Sciatic nerve (tissue), 2 donors: ENCODE data around the gene EDN2. TPM values are rescaled to one million over a fixed set of nuclear protein-coding genes. Genes with fewer than 3 reads are reported as not detected.

ENCODE experiments used
- ATAC-seq: fragments of 200-7000 bp; cut with Tn5 transposase; one replicate; pipeline ENCODE4 v1.9.1; 2020; ENCODE audit warnings: mild to moderate bottlenecking, moderate library complexity
- DNase-seq: peaks from one replicate; pipeline ENCODE4 v3.0.0-alpha.2; 2020; ENCODE audit warnings: low spot score
- intact Hi-C: fragments of 100-400 bp; cut with DNase I; formaldehyde crosslinking; loops from one replicate; pipeline ENCODE4 v1.14.2; 2022
- total RNA-seq: library from RNA; stranded (reverse); fragmentation: NEBNext Ultra II Directional; extraction: Animal tissue kit (Norgen Biotek cat#: 25700); gene quantifications from one replicate; pipeline ENCODE4 v1.2.1, GENCODE V29; 2021
- donor health status: DM: no; HTN: no; CAD: no.
- donor health status: DM: no; HTN: no; CAD: no.

The EDN2 gene
- total RNA-seq, 1 donor from 2014 or later: not detected

DNA sequence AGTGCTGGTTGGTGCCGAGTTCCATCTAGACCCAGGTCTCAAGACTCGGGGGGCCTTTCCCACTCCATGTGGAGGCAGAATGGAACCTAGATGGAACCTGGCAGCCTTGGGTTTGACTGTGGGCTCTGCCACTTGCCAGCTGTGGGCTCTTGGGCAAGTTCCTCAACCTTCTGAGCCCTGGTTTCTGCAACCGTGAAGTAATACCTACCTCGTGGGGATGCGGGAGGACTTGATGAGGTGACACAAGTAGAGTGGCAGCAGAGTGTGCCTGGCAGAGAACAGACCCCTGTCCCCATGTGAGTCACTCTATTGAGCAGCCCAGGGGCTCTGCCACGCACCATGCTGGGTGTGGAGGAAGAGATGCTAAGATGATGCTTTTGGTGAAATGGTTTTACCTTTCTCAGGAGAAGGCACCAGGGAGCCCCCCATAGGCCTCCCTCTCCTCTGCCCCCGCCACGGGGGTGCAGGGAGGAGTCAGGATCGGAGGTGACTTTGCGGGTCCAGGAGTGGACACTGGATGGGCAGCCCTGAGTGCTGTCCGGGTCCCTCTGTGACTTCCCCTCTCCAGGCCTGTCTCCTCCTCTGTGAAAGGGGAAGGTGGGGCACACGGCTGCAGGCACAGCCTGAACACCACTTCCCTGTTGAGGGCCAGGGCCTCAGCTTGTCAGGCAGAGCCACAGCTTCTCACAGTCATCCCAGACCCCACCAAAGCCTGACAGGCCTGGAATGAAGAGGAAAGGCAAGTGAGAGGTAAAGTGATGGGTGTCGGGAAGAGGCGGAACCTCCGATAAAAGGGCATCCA, 36.7 kb upstream of the EDN2 start:
- DNase-seq (no peak), ATAC-seq (no peak)
- intact Hi-C loops: no loop called here

DNA sequence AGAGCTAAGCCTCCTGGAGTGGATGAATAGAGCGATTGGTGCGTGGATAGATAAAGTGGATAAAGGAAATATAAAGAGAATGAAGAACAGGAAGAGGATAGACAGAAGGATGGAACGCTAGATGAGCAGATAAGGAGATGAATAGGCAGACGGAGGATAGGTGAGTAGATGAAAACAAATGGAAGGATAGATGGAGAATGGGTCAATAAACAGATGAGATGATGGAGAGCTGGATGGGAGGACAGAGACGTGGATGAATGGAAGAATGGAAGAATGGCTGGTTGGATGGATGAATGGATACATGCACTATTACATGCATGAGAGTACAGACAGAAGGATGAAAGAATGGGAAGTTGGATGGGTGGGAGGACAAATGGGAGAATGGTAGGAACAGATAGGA, 35.2 kb upstream of the EDN2 start:
- ATAC-seq (no peak), DNase-seq (no peak)
- intact Hi-C loops: no loop called here

DNA sequence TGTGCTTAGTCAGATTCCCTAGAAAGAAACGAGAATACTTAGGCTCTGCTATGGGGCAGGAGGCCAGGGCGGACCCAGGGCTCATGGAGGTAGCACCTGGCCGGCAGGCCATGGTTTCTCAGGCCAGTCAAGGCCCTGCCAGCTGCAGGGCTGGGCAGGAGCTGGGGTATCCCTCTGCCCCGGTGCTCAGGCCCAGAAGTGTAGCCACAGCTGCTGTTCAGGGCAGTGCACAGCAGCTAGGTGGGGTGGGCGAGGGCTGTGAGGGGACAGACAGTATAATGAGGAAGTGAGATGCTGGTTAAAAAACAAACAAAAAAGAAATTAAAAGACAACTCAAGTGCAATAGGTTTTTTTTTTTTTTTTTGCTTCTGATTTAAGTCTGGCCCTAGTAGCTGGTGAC, 34.0 kb upstream of the EDN2 start:
- DNase-seq (no peak), ATAC-seq (no peak)
- intact Hi-C loops: no loop called here

DNA sequence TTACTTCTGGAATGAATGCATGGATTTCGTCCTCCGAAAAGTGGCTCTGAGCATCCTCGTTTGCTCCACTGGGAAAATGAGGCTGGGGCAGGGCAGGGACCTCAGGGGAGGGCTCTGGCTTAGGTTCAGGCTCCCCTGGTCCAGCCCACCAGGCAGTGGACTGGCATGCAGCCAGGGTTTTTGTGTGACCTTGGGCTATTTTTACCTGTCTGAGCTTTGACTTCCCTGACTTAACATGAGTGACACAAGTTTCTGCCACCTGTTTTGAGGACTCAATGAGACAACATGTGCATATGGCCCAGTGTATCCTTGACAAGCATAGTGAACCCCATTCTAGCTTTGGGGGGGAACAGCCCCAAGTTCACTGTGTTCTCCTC, 32.6 kb upstream of the EDN2 start:
- no peak for DNase-seq
- ATAC-seq: no peak
- intact Hi-C loops: no loop called here

DNA sequence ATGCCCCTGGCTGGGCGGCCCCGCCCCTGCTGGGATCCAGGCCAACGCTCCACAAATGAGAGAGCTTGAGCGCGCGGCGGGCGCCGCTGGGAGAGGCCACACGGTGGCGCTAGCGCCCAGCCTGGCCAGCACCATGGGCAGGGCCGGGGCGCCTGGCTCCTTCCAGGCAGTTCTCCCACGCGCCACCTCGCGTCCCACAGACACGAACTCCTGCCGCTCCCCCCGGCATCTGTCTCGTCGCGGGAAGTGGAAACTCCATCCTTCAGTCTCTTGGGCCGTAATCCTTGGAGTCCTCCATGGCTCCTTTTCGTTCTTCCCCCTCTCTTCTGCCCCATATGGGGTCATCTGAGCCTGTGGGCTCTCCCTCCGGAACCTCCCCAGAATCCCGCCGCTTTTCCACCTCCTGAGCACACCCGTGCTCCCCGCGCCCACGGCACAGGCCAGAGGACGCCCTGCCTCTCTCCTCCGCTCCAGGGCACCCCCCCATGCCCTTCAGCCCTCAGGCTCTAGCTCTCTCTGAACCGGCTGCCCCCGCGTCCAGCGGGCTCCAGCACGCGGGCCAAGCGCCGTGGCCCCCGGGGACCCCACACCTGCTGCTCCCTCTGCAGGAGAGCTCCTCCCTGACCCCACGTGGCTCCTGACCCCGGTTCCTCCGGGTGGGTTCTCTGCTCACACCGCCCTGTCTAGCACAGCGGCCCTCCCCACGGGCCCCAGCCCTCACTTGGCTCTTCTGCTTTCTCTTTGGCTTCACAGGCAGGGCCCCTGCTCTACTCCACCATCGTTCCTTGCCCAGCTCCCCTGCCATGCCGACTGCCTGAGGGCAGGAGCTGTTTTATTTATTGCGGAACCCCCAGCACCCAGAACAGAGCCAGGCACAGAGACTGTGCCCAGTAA, 31.9 kb upstream of the EDN2 start:
- ATAC-seq (peak; percentile 95), DNase-seq (peak; percentile 95)
- intact Hi-C loops: no loop called here

DNA sequence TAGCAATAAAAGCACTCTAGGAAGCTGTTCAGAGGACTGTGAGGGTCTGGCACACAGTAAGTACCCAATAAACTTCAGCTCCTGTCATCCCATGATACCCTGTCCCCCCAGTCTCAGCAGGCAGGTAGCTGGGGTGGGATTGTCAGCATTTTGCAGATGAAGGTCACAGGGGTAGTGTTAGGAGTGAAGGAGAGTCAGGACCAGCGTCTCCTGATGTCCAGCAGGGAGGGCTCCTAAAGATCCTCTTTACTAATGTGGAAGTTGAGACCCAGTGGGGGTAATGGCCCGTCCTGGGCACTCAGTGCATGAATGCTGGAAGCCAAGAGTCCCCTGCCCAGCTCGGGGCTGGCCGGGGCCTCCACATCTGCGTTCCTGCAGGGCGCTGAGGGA, 31.3 kb upstream of the EDN2 start:
- no peak for ATAC-seq
- intact Hi-C loops: no loop called here
- DNase-seq: no peak

DNA sequence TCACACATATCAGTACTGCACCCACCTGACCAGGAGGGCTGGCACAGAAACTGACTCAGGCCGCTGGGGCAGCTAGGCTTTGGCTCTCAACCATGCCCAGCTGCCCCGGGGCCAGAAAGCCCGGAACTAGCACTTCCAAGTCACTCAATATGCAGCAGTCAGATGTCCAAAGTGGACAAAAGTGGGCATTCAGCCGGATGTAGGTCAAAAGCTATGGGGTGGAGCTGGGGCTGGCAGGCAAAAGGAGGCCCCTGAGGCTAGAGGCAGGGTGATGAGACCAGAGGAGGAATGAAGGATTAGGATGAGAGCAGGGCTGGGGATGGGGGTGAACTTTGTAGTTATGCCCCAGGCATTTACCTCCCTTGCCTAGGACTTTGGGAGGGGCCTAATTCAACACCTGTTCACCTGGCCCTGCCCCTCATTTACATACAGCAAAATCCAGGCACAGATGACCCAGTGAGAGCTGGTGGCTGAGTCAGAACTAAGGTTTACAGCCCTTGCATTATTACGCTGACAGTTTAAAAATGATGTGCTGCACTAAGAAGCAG, 30.7 kb upstream of the EDN2 start:
- intact Hi-C loops: no loop called here
- ATAC-seq: peak; percentile 20

DNA sequence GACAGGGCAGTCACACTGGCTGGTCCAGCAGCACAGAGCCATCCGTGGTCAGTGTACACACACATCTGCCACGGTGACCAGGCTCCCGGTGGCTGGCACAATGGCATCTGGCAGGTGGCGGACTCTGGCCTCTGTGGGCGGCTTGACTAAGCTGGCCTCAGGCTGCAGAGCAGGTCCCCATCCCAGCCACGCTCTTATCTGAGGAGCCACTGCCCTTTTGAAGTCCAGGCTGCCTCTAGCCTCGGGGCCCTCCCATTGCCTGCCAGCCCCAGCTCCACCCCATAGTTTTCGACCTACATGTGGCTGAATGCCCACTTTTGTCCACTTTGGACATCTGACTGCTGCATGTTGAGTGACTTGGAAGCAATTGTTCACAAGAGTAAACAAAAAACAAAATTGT, 29.9 kb upstream of the EDN2 start:
- intact Hi-C loops: loop anchor here (5.0 kb wide), 1 partner anchor 87 kb away; no protein-coding TSS in a partner anchor
- DNase-seq (no peak), ATAC-seq (no peak)

More for the DNA sequence above, 30.7 kb upstream of the EDN2 start:
- DNase-seq: no peak

DNA sequence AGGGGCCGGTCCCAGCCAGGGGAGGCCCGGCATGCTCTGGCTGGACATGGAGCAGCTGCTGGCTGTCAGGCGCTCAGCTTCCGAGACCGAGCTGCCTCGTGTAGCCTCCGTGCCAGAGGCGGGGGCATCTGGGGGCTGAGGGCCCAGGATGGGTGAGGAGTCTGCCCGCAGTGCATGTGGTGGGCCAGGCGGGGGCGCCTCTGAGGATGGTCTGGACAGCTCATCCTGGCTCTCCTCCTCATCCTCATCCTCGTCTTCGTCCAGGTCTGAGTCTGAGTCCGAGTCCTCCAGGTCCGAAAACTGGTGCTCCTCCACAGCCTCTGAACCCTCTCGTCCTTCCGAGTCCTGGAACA, 28.9 kb upstream of the EDN2 start:
- DNase-seq (no peak), ATAC-seq (no peak)
- intact Hi-C loops: loop anchor here (5.0 kb wide), 1 partner anchor 86 kb away; no protein-coding TSS in a partner anchor

DNA sequence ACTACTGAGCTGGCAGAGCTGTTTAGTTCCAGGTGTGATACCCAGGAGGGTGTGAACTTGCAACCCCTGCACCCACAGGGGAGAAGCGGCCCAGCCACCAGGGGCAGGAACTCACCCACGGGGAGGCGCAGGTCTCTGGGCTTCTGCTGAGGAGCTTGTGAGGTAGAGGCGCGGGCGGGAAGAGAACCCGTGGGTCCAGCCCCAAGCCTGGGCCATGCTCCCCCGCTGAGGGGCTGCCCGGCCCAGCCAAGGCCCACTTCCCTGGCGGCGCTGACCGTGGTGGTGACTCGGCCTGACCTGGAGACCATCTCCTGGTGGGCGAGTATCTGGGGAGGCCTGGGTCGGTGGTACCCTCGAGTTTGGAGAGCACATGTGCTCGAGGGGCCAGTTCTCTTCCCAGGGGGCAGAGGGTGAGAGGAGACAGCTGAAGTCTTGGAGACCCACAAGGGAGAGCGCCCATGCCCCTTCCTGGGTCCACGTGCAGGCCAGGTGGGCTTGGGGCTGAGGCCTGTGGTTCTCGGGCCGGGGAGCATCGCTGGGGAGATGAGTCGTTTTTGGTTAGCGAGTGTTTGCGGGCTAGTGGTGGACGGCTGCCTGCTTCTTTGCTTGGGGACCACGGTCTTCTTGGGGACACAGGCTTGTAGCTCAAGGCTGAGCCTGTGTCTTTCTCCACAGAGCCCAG, 28.4 kb upstream of the EDN2 start:
- DNase-seq: no peak
- ATAC-seq: no peak
- intact Hi-C loops: loop anchor here (5.0 kb wide), 1 partner anchor 86 kb away; no protein-coding TSS in a partner anchor

DNA sequence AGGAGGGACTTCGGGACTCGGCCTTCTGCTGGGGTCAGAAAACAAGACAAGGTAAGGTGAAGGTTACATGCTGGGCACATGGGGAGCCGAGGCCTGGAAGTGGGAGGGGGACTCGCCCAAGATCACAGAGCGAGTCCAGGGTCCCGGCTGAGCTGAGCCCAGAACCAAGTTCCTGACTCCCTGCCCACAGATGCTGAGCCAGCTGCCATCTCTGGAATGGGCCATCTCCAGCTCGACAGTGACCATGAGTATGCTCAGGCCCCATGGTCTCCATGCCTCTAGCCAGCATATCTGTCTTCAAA, 26.7 kb upstream of the EDN2 start:
- intact Hi-C loops: loop anchor here (5.0 kb wide), 1 partner anchor 84 kb away; no protein-coding TSS in a partner anchor
- DNase-seq: no peak
- ATAC-seq: no peak

DNA sequence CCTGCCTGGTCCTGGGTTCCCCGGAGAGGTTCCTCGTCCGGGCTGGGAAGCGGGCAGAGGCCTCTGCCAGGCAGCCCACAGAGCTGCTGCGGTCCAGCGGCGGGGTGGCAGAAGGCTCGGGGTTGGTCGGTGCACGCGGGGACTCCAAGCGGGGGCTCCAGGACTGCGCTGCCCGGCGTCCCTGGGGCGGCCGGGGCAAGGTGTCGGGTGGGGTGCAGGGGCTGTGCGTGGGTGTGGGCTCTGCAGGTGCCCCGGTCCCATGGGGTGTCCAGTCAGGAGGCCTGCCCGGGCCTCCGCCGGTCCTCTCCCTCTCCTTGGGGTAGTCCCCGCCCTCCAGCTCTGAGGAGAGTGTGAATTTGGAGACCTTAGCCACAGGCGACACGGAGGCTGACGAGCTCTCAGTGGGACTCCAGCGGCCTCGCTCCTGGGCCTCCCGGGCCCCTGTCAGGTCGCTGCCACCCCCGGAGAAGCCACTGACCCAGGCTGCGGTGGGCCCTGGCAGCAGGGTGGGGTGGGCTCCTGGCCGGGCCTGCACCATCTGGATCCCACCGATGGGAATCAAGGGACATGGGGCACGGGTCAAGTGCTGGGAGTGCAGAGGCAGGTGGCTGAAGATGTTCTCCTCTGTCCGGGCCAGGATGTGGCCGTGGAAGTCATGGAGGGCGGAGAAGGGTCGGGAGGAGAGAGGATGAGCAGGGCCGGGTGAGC, 26.2 kb upstream of the EDN2 start:
- intact Hi-C loops: loop anchor here (5.0 kb wide), 1 partner anchor 83 kb away; no protein-coding TSS in a partner anchor

DNA sequence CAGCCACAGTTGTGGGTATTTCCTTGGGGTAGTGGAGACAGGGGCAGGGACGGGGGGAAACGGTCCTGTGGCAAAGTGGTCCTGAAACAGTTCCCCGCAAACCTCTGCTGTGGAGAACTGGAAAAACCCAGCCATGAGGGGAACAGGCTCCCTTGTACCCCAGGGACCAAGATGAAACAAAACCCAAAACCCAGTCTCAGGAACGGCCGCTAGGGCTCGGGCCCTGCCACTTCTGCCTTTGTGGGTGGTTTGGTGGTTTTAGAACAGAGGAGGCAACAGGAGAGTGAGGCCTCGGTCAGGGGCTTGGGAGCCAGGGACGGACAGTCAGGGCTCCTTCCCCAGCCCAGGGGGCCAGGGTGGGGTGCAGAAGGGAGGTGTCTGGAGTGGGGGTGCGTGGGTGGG, 24.8 kb upstream of the EDN2 start:
- no peak for DNase-seq
- intact Hi-C loops: no loop called here
- no peak for ATAC-seq

More for the DNA sequence above, 26.2 kb upstream of the EDN2 start:
- no peak for DNase-seq
- no peak for ATAC-seq

DNA sequence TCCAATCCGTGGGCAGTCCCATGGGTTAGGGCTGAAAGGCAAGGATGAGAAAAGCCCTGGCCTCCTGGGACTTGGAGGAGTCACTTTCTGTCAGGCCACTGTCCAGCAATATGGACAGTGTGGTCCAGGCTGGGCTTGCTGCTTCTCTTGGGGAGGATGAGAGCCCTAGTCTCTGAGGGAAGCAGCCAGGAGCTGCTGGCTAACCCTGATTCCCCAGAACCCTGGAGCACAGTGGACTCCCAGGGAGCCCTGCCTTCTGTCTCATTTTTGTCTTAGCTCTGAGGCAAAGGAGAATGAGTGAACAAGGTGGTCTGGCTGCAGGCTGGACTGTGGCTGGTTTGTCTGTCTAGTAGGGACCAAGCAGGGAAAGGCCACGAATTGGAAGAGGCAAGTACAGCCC, 23.8 kb upstream of the EDN2 start:
- DNase-seq (no peak), ATAC-seq (no peak)
- intact Hi-C loops: no loop called here

DNA sequence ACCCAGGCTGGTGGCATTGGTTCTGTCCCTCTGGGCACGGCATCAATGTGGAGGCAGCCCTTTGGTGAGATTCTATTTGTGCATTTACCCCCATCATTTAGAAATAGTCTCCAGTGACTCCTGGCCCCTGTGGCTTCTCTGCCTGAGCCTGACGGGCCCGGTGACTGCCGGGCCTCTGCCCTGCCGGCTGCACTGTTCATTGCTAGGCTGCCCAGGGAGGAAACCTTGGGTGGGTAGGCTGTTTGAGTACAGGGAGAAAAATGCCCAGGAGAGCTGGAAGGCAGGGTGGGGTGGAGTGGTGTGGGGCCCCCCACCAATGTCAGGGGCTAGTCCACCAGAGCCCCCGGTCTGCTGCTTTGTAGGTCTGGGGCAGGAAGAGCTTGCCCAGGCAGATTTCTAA, 23.4 kb upstream of the EDN2 start:
- ATAC-seq (no peak), DNase-seq (no peak)
- intact Hi-C loops: no loop called here

DNA sequence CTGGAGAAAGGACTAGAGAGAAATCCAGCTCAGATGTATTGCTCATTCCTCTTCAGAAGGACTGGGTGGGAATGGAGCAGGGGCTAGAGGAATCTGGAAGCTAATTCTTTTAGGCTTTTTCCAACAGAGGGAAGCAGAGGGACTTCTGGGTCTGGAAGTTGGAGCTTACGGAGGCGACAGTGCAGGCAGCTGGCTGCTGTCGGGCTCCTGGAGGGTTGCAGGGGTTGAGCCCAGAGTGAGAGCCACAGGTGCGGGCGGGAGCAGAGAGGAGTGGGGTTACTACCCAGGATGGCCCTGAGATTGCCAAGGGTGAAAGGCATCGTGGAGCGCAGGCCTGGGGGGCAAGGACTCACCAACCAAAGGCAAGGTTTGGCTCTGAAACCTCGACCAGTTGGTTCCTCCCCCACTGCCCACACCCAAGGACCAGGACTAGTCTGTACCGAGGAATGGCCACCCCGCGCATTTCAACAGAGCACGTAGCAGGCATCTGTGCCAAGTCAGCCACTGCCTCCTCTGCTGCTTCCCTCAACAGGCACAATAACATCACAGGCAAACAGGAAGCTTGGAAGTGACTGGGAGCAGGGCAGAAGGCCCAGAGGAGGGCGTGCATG, 22.7 kb upstream of the EDN2 start:
- DNase-seq (no peak), ATAC-seq (peak; percentile 16)
- intact Hi-C loops: no loop called here

DNA sequence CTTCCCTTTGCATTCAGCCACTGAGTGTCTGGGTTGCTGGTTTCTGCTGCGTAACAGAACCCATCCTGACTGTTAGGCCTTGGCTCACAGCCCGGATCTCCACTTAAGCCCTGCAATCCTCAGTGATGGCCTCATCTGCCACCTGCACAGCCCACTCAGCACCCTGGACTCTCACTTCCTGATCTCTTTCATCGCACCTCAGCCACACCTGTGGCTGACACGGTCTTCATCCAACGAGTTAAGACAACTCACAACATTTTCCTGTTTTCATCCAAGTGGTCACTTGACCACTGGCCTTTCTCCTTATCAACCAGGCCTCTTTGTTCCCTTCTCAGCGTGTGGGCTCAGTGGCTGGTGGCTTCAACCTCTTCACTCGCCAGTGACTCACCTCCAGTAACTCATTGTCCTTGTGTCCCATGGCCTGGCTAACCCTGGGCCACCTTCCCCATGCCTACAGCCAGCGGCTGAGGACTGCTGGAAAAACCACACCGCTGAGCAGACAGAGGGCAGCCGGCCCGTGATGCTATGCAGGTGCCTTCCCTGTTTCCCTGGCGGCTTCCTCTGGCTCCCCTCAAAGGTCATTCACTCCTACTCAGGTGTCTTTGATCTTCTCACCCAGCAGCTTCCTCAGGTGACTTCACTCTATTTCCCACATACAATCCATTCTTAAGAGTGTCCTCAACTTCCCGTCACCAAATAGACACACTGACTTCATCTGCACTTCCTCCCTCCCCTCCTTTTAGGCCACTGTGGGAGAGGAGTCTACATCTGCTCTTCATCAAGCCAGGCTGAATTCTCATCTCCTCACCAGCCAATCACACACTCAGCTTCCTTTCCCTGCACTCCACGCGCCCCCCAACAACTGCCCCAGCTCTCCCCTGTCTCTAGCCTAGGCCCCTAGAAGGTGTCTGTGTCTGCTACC, 19.9 kb upstream of the EDN2 start:
- intact Hi-C loops: no loop called here
- no peak for ATAC-seq
- no peak for DNase-seq
